ENCODE data around the gene BMS1.
"Not testable (repeated sequence)": the region's sequence is repeated elsewhere in the genome, so short reads cannot be mapped to it uniquely, and the experiment has no call there.

BMS1 gene, protein sequence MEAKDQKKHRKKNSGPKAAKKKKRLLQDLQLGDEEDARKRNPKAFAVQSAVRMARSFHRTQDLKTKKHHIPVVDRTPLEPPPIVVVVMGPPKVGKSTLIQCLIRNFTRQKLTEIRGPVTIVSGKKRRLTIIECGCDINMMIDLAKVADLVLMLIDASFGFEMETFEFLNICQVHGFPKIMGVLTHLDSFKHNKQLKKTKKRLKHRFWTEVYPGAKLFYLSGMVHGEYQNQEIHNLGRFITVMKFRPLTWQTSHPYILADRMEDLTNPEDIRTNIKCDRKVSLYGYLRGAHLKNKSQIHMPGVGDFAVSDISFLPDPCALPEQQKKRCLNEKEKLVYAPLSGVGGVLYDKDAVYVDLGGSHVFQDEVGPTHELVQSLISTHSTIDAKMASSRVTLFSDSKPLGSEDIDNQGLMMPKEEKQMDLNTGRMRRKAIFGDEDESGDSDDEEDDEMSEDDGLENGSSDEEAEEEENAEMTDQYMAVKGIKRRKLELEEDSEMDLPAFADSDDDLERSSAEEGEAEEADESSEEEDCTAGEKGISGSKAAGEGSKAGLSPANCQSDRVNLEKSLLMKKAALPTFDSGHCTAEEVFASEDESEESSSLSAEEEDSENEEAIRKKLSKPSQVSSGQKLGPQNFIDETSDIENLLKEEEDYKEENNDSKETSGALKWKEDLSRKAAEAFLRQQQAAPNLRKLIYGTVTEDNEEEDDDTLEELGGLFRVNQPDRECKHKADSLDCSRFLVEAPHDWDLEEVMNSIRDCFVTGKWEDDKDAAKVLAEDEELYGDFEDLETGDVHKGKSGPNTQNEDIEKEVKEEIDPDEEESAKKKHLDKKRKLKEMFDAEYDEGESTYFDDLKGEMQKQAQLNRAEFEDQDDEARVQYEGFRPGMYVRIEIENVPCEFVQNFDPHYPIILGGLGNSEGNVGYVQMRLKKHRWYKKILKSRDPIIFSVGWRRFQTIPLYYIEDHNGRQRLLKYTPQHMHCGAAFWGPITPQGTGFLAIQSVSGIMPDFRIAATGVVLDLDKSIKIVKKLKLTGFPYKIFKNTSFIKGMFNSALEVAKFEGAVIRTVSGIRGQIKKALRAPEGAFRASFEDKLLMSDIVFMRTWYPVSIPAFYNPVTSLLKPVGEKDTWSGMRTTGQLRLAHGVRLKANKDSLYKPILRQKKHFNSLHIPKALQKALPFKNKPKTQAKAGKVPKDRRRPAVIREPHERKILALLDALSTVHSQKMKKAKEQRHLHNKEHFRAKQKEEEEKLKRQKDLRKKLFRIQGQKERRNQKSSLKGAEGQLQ

DNA sequence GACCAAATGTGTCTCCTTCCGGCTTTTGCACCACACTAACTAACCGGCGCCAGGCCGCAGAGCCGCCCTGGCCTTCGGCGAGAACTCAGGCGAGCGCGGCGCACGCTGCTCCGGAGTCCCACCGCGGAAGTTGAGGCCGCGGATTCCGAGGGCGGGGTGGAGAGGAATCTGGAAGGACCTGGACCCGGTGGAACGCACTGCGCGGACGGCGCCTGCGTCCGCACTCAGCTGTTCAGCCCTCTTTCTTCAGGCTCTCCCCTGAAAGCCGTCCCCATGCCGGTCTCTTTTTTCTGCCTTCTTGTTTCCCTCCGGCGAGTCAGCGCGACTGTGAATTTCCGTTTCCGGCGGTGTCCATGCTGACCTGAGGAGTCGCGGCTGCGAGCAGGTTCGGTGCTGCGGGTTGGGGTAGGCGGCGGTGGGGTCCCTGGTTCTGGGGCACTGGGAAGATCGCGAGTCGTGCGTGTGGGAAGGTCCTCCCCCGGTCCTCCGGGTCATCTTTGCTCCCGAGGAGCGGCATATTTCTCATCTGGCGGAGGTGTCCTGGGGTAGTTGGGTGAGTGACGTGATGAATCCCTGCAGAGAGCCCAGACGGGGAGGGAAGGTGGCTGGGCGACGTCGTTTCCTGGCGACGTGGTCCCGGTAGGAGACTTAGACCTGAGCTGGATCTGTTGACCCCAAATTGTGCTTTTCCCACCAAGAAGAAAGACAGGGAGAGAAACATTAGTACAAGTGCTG, at the start of gene BMS1:
BMS1 (plus strand) TSS at position 350 of the 735 bp plus-strand sequence. CDS start 1,600 bp downstream, outside the sequence.
- DNase-seq: peak; percentile 84 to 91

DNA sequence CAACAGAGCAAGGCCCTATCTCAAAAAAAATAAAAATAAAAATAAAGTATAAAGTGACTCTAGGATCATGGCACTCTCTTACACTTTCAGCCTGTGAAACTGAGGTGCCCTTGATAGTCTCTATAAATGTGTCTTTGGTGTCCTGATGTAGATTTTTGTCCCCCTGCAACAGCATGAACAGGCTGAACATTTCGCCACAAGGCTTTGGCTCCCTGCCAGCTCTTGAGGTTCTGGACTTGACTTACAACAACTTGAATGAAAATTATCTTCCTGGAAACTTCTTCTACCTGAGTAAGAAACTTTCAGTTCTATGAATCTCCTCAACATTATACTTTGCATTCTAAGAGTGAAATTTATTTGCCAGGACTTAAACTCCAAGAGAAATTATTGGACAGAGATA, 48.1 kb upstream of the BMS1 start:
- peak in 1 of 2 experiments; percentile 12 for DNase-seq

DNA sequence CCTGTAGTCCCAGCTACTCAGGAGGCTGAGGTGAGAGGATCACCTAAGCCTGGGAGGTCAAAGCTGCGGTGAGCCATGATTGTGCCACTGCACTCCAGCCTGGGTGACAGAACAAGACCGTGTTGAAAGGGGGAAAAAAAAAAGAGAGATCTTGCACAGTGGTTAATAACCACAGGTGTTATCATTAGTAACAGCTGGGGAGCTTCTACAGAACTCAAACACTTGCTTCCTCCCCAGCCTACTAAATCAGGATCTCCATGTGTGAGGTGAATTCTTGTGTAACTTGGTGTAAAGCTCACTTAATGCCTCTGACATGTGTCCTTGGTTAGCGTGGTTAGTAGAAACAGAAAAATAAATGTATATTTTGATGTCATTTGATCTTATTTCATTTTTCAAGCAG, 43.9 kb upstream of the BMS1 start:
- DNase-seq: no peak

DNA sequence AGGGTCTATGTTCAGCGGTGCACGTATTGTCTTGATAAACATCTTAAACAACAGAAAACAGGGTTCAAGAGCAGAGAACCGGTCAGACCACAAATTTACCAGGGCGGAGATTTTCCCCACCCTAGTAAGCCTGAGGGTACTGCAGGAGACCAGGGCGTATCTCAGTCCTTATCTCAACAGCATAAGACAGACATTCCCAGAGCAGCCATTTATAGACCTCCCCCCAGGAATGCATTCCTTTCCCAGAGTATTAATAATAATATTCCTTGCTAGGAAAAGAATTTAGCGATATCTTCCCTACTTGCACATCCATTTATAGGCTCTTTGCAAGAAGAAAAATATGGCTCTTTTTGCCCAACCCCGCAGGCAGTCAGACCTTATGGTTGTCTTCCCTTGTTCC, 41.1 kb upstream of the BMS1 start:
- not testable (repeated sequence) for DNase-seq

DNA sequence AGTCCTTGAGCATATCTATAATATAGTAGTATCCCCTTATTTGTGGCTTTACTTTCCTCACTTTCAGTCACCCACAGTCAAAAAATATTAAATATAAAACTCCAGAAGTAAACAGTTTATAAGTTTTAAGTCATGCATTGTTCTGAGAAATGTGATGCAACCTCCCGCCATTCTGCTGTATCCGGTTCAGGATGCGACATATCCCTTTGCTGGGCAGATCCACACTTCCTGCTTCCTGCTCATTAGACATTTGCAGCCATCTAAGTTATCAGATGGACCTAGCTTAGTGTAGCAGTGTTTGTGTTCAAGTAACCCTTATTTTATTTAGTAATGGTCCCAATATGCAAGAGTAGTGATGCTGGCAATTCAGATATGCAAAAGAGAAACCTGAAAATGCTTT, 38.9 kb upstream of the BMS1 start:
- DNase-seq: no peak

DNA sequence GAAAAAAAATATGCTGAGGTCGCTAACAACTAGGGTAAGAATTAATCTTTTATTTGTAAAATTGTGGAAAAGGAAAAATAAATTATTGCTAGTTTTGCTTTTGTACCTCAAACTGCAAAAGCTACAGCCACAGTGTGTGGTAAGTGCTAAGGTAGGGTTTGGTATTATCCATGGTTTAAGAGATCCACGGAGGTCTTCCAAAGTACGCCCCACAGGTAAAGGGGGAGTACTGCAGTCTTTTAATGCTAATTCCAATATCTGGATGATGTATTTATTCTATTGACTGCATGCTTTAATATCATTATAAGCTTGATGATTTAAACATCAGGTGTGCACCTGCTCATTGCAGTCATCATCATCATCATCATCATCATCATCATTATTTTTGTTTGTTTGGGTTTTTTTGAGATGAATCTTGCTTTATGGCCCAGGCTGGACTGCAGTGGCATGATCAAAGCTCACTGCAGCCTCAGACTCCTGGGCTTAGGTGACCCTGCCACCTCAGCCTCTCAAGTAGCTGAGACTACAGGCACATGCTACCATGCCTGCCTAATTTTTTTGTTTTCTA, 38.4 kb upstream of the BMS1 start:
- DNase-seq: no peak

DNA sequence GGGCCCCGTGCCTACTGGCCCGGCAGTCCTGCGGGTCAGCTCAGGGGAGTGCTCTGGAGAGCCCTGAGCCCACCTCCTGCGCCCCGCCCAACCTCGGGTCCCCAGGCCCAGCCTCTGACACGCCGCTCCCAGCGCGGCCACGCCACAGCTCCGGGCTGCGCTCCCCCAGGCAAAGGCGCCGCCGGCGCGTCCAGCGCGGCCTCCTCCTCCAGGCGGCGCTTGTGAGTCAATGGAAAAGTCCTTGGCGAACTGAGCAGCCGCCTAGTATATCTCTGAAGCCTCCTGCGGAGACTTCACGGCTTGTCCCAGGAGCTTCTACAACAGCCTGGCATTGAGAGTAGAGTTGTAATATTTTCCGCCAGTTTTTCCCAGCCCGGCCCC, 29.5 kb upstream of the BMS1 start:
- no peak for DNase-seq

DNA sequence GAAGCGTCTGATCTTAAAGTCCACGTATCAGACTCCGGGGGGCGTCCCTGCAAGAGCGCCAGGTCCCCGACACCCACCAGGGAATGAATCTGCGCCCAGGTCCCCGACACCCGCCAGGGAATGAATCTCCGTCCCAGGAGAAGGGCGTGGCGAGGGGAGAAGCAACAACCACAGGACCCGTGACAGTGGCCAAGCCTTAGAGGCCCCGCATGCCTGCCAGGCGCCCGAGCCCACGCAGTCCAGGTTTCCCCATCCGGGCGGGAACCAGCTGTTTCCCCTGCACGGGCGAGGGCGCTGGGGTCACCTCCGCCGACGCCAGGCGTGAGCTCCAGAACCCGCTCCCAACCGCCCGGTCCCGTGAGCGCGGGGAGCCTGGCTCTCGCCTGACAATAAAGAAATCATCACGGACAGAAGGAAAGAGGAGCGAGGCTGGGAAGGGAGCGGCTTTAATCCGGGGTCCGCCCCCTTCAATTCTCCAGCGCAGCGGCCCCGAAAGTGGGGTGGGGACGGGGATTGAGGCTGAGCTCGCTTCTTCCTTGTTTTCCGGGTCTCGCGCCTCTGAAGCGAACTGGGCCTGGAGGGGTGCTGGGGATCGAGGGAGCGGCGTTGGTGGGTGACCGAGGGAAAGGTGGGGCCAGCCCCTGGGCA, 29.0 kb upstream of the BMS1 start:
- DNase-seq: no peak

DNA sequence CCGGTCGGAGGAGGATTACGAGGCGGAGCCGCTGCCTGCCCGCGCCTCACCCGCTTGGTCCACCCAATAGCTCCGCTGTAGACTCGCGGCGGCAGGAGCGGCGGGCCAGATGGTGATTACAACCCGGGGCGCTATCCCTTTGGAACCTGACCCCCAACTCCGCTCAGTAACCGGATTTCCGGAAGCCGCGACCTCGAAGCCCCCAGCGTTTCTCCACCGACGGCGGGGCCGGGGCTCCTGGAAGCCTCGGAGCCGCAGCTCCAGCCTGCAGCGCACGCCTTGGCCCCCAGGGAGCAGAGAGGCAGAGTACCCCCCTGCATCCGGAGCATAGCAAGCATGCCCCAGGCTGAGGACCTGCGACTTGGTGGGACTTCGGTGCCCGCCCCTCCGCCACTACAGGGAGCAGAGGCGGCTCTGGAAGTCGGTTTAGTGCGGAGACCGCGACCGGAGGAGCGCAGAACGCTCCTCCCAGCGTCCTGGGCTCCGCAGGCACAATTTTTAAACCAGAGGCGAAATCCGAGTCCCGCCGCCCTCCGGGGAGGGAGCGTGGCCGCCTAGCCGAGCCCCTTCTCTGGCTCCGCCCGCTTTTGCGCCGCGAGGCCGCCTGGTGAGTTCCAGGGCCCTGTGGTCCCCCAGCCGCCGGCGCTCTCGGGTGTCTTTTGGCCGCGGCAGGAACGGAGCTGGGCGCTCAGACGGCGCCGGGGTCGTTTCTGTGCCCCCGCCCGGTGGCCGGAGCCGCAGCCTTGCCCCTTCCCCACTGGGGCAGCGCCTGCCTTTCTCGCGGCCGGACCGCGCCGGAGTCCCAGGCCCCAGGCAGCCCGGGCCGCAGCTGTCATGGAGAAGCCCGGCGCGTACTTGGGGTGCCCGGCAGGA, 28.2 kb upstream of the BMS1 start:
- no peak for DNase-seq

DNA sequence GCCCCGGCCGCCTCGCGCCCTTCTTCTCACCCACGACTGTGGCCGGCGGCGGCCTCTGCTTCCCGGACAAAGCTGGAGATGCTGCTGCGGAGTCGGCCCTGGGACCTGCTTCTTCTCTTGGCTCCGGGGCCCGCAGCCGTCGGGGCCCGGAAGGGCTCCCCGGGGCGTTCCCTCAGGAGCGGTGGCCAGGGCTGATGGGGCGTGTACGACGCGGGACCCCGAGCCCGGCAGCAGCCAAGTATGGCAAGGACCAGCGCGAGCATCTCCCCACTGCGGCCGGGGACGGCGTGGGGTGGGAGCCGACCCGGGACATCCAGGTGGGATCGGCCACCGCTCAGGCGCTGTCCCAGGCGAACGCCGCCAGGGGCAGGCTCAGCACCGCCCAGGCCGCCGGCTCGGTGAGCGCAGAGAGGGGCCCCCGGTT, 27.6 kb upstream of the BMS1 start:
- no peak for DNase-seq

DNA sequence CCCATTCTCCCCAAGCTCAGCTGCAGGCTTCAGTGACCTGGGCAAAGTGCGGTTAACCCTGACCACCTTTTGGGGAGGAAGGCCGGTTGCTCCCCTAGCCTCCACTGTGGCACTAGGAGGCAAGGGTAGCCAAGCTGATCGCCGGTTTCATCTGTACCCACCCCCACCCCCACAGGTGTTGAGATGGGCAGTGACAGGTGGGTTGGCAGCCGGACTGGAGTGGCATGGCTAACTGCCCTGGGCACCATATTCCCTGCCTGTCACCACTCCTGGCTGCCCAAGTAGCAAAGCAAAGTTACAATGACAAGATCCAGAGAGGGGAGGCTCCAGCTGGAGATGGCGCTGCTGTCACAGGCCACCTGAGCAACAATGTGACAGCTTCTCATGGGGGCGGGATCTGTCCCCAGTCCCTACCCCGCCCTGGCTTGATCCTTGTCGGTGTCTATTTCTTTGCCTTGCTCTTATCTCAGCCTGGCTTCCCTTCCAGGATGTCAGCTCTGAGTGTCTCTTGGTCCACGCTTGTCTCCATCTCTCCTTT, 27.0 kb upstream of the BMS1 start:
- no peak for DNase-seq

DNA sequence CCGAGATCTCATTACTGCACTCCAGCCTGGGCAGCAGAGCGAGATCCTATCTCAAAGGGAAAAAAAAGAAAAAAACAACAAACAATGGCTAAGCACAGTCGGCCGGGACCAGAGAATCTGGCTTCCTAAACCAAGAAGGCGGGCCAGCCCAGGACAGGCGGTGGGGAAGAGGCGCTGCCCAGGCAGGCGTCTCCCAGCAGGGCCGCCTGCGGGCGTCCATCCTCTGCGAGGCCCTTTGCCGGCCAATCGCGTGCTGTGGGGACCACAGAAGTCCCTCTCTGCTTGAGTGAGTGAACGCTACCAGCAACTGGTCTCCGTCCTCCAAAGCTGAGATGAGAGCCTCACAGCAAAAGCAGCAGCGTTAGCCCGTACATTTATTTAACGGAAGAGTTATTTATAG, 14.7 kb upstream of the BMS1 start:
- DNase-seq: no peak

DNA sequence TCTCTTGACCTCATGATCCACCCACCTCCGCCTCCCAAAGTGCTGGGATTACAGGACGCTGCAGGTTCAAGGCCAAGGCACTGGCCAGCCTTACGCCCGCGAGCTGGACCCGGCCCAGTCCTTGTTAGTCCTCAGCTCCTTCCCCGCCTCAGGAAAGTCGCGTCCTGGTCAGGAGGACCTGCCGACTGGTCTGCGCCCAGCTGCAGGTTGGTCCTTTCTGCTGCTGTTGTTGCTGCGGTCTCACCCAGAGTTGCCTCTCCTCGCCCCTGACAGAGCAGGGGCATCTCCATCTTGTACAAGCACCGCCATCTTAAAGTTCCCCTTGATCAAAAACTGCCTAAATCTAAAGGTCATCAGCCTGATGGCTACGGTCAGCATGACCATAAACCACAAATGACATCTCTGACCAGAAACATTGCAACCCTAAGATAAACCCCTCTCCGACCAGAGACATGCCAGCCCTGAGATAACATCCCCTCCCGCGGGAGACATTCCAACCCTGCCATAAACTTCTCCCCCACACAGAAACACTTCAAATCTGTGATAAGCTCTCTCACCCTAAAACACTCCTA, 13.9 kb upstream of the BMS1 start:
- DNase-seq: no peak

DNA sequence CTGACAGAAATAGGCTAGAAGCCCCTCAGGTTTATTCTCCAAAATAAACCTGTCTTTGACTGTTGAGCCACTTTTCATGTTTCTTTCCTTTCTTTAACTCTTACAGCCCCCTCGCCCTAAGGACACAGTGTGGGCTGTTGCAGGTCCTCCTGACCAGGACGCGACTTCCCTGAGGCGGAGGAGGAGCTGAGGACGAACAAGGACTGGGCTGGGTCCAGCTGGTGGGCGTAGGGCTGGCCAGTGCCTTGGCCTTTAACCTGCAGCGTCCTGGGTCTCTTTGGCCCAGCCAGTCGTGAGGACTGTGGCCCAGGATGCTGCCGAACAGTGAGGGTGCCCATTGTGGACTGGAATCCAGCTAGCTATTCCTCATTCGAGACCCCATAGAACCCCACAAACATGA, 13.4 kb upstream of the BMS1 start:
- DNase-seq: no peak

DNA sequence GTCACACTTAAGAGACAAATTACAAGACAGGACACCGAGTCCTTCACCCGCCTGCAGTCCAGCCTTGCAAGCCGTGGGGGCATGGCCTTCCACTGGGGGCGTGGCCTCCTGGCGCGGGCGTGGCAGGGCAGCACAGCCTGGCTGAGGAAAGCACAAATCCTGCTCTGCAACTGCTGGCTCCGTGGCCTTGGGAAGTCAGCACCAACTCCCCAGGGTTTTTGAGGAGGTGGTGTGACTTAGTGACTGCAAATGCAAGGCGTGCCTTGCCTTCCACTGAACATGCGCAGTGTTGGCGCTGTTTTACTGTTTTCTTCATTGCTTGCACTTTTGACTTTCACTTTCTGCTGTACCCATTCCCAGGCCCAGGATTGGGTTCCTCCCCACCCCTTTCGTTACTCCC, 12.9 kb upstream of the BMS1 start:
- DNase-seq: peak; percentile 30 to 37

DNA sequence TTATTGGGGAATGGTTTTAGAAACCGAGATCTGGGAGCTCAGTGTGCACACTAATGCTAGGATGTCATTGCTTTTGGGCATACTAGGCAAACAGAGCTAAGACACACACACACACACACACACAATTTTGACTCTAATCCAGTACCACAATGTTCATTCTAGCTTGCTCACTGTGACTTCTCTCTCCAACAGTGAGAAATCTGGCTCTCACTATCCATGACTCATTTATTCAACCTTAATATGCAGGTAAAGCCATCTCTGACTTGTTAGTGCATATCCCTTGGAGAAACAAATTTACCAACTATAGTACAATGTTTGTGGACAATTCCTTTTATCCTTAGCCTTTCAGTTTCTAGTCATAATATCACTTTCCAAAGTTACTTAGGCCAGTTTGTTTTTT, 5.9 kb upstream of the BMS1 start:
- no peak for DNase-seq

DNA sequence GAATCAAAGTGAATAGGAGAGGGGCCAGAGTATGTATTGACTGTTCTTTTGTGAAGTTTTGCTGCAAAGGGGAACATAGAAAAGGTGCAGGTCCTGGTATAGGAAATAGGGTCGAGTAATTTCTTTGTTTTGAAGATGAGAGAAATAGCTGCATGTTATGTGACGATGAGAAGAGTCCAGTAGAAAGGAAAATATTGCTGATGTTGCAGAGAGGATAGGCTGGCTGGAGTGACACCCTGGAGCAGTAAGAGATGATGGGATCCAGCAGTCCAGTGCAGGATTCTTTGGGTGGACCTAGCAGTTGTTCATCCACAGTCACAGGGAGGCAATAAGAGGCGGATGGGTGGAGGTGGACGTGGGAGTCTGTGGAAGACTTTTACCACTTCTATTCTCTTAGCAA, 2.1 kb upstream of the BMS1 start:
- no peak for DNase-seq

DNA sequence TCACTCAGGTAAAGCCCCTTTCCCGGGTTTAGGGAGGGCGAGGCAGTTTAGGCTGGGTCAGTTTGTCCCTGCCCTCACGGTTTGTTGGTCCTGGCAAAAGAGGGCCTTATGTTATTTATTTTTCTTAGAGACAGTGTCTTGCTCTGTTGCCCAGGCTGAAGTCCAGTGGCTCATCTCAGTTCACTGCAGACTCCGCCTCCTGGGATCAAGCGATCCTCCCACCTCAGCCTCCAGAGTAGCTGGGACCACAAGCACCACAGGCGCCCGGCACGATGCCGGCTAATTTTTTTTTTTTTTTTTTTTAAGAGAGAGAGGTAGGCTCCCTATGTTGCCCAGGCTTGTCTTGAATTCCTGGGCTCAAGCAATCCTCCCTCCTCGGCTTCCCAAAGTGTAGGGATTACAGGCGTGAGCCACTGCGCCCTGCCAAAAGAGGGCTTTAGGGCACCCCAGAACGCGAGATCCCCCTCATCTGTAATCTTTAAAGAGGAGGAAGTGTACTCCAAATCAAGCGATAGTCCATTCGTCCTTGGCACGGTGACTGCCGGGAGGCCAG, 626 bp upstream of the BMS1 start:
- peak in 1 of 2 experiments; percentile 4 for DNase-seq

DNA sequence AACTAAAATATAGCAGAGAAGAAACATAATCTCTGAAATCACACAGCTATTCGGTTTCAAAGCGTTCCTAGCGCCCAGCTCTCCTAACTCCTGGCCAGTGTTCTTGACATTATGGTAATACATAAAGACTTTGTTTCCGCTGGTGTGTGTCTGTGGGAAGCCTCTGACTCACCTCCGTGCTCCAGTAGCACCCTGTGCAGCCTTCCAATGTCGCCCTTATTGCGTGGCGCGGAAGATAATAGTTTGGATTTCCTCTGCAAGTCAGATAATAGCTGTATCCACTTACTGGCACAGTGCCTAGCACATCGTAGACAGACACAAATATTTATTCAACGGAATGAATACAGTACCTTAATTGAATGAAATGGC, 570 bp downstream of the BMS1 start:
- DNase-seq: no peak

DNA sequence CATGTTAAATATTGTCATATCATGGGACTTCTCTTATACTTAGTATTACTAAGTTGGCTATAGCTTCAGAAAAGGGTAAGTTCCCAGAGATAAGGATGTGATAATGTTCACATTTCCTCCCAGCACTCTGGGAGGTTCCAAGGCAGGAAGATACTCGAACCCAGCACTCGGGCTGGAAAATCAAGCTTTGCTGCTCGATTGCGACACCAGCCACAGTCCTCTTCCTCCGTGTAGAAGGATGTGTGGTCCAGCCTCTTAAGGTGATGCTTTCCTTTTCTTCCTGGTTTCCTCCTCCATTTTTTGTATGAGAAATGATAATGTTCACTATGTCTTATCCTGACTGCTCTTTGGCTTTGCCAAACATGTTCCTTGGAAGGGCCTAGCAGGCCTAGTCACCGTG, 3.2 kb downstream of the BMS1 start:
- DNase-seq: no peak

Data from SHP77 (cell line).